Heart left ventricle (tissue), 16 donors: Measurements from ENCODE around the gene FXR1. TPM values are rescaled to one million over a fixed set of nuclear protein-coding genes. Genes with fewer than 3 reads are reported as not detected.
A peak's percentile ranks its signal among the peaks of the same experiment; 100 is the strongest.

ENCODE experiments used
- ATAC-seq, 4 donors: fragments of 200-7000 bp; cut with Tn5 transposase; one replicate each; pipeline ENCODE4 v1.9.1; 2020 to 2022; ENCODE audit warnings: moderate library complexity in 4 of 4, mild to moderate bottlenecking in 3 of 4, moderate number of reproducible peaks in 1 of 4
- DNase-seq, 5 donors: peaks; one replicate each; pipeline ENCODE4 v3.0.0-alpha.2; 2020
- H3K27ac ChIP-seq, 12 donors: fragments of 200-600 bp; sonication (generic) in 4 of 12; one replicate each; pipeline versions ENCODE4 v1.5.0 to v1.8.0; 2016 to 2022; ENCODE audit warnings: mild to moderate bottlenecking in 2 of 12
- H3K27me3 ChIP-seq, 9 donors: fragments of 200-600 bp; sonication (generic) in 2 of 9; one replicate each; pipeline versions ENCODE4 v1.5.1 to v1.8.0; 2016 to 2022; ENCODE audit warnings: mild to moderate bottlenecking in 3 of 9
- H3K36me3 ChIP-seq, 9 donors: fragments of 200-600 bp; sonication (generic) in 2 of 9; one replicate each; pipeline versions ENCODE4 v1.5.0 to v1.8.0; 2018 to 2022; ENCODE audit warnings: mild to moderate bottlenecking in 2 of 9
- H3K4me1 ChIP-seq, 12 donors: fragments of 200-600 bp; sonication (generic) in 4 of 12; one replicate each; pipeline versions ENCODE4 v1.5.0 to v1.8.0; 2016 to 2022; ENCODE audit warnings: mild to moderate bottlenecking in 3 of 12
- H3K4me3 ChIP-seq, 12 donors: fragments of 200-600 bp; sonication (generic) in 4 of 12; one replicate each; pipeline versions ENCODE4 v1.5.0 to v1.8.0; 2017 to 2022; ENCODE audit warnings: mild to moderate bottlenecking in 9 of 12, moderate library complexity in 4 of 12
- H3K9me3 ChIP-seq, 12 donors: fragments of 200-600 bp; sonication (generic) in 4 of 12; one replicate each; pipeline versions ENCODE4 v1.5.0 to v1.8.0; 2016 to 2022; ENCODE audit warnings: mild to moderate bottlenecking in 1 of 12
- POLR2A ChIP-seq, 2 donors: fragments of 450-650 bp; IDR thresholded peaks; one replicate each; pipeline ENCODE4 v1.6.1; 2017; ENCODE audit warnings: antibody characterized with exemption in 2 of 2, mild to moderate bottlenecking in 2 of 2, moderate library complexity in 2 of 2
- WGBS, 4 donors: extraction: QIAGEN DNeasy Blood & Tissue Kit in 2 of 4; methylation state at CpG; one replicate each; pipeline versions ENCODE4 v1.1.5 to v1.1.7; 2013 to 2018; 5-methylcytosine and 5-hydroxymethylcytosine counted together
- intact Hi-C, 10 donors: fragments of 100-400 bp; cut with DNase I; formaldehyde crosslinking; loops; one replicate each; pipeline versions ENCODE4 v1.11.1 to v1.14.2; 2022
- polyA plus RNA-seq, 2 donors: library from polyadenylated mRNA; stranded (reverse); fragments of 200-250 nt; gene quantifications; one replicate each; pipeline ENCODE4 v1.2.3, GENCODE V29; 2013
- total RNA-seq, 9 donors: library from RNA; depleted of rRNA in 2 of 9; stranded (reverse); fragments of >200 nt in 2 of 9; fragmentation: NEBNext Ultra II Directional in 3 of 9; extraction: Animal tissue kit (Norgen Biotek cat#: 25700) in 3 of 9; gene quantifications; one replicate each; pipeline versions ENCODE4 v1.1.0 to v1.2.4, GENCODE V29; 2016 to 2023
- TF ChIP-seq, protein P1 (sequence below), 12 donors: fragments of 200-600 bp; sonication (generic) in 4 of 12; IDR thresholded peaks; one replicate each; pipeline versions ENCODE4 v1.5.0 to v1.8.0; 2018 to 2022; ENCODE audit warnings: antibody characterized with exemption in 12 of 12, mild to moderate bottlenecking in 5 of 12
- donor health status: ischemic (EF 13 %, LVEDD 7.1; RV severe dilation, severe dysfunction).
- donor health status: healthy with polysubstance abuse.
- donor health status: DM: no; HTN: yes; CAD: no.
- donor health status: DM: no; HTN: no; CAD: no.
- donor health status: ischemic (EF 25% LVEDD 6.9; RV normal size, moderate dysfunction).
- donor health status: ischemic (EF 25% LVEDD 5.7; RV mildly dilated, moderate dysfunction).
- donor health status: healthy.
- donor health status: DM: yes; HTN: yes; CAD: no.
- donor health status: ischemic (EF 35%, LVEDD 5.7; RV mildly dilated, moderate dysfunction).
- donor health status: nonischemic (EF 11% LVEDD 7.7; RV severe dilation, severe dysfunction).
- donor health status: DM: yes; HTN: yes; CAD: no.
- donor health status: PGD.
- donor health status: ischemic (EF 29% LVEDD 5.4; RV normal size, mild dysfunction).
- donor health status: nonischemic (EF 23%, LVEDD 6.1; RV moderate dilation, normal function).

FXR1 gene
- total and polyA plus RNA-seq, 11 donors: 113 to 298 (median 212) TPM

DNA sequence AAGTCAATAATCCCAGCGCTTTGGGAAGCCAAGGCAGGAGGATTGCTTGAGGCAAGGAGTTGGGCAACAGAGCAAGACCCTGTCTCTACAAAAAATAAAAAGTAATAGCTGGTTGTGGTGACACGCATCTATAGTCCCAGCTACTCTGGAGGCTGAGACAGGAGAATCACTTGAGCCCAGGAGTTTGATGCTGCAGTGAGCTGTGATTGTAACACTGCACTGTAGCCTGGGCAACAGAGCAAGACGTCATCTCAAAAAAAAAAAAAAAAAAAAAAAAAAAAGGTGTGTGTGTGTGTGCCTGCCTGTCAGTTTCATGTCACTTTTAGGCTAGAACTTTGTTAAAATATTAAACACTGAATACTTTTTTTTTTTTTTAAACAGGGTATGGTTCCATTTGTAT is 48.6 kb downstream of the FXR1 start:
- H3K4me3 ChIP-seq: no peak overlapping the region
- DNase-seq (no peak), ATAC-seq (no peak)
- TF ChIP-seq POLR2A (IDR thresholded peaks at IDR 0.05): no peak
- TF ChIP-seq, protein P1, sequence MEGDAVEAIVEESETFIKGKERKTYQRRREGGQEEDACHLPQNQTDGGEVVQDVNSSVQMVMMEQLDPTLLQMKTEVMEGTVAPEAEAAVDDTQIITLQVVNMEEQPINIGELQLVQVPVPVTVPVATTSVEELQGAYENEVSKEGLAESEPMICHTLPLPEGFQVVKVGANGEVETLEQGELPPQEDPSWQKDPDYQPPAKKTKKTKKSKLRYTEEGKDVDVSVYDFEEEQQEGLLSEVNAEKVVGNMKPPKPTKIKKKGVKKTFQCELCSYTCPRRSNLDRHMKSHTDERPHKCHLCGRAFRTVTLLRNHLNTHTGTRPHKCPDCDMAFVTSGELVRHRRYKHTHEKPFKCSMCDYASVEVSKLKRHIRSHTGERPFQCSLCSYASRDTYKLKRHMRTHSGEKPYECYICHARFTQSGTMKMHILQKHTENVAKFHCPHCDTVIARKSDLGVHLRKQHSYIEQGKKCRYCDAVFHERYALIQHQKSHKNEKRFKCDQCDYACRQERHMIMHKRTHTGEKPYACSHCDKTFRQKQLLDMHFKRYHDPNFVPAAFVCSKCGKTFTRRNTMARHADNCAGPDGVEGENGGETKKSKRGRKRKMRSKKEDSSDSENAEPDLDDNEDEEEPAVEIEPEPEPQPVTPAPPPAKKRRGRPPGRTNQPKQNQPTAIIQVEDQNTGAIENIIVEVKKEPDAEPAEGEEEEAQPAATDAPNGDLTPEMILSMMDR (IDR thresholded peaks at IDR 0.05): no peak
- WGBS, 4 donors: 83 to 87% (median 85%) methylated on average over 3 of the region's 3 CpGs
- intact Hi-C loops: no loop called here
- H3K36me3 ChIP-seq: peaks cover 0 to 100% (median 98%) of the 10 kb centered on the region in 9 donors
- no peak overlapping the region for H3K27ac ChIP-seq
- H3K9me3 ChIP-seq: no peaks in the 10 kb centered on the region
- no peaks in the 10 kb centered on the region for H3K27me3 ChIP-seq
- no peaks in the 10 kb centered on the region for H3K4me1 ChIP-seq

DNA sequence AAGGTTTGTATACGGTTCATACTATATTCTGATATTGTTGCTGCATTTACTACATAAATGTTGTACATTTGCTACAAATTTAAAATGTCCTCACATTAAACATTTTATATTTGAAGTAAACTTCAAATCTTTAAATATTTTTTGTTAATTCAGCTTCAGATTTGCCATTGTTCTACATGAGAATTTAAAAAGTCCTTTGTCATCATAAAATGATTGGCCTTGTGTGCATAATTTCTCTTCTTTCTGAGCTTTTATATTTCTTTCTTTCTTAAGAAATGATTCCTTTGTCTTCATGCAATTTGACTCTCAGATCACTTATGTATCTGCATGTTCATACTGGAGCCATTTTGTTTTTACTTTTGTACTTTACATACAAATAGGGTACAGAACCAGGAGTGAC is 49.1 kb downstream of the FXR1 start:
- Histone ChIP-seq H3K36me3 (peaks cover 0 to 100% (median 98%) of the 10 kb centered on the region in 9 donors), H3K4me3 (no peak overlapping the region), H3K4me1 (no peaks in the 10 kb centered on the region), H3K27ac (no peak overlapping the region), H3K27me3 (no peaks in the 10 kb centered on the region), H3K9me3 (no peaks in the 10 kb centered on the region)
- TF ChIP-seq, protein P1 (IDR thresholded peaks at IDR 0.05): no peak
- TF ChIP-seq POLR2A (IDR thresholded peaks at IDR 0.05): no peak
- ATAC-seq (no peak), DNase-seq (no peak)
- WGBS, 4 donors: 84 to 97% (median 91%) methylated on average over 1 of the region's 1 CpG
- intact Hi-C loops: no loop called here

DNA sequence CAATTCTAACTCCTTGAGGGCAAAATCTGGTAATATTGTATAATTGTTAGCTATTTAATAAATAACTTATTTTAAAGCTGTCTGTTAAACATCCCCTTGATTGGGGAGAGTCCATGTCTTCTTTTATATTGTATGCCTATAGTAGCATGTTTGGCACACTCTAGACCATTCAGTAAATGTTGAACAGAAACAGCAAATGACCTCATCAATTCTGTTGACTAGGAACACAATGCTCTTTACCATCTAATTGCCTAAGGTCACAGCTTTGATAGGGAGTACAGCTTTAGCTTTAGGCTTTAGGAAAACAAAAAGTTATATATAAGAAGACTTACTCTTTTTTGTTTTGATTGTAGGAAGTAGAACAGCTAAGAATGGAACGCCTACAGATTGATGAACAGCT is 50.1 kb downstream of the FXR1 start:
- no peak overlapping the region for H3K4me3 ChIP-seq
- ATAC-seq: peak in 1 of 4 donors; percentile 38
- peak overlapping the region in 2 of 12 donors; percentile 3 to 33 for H3K27ac ChIP-seq
- H3K4me1 ChIP-seq: no peaks in the 10 kb centered on the region
- 88 to 97% (median 93%) methylated on average over 1 of the region's 1 CpG for WGBS, 4 donors
- TF ChIP-seq, protein P1 (IDR thresholded peaks at IDR 0.05): no peak
- TF ChIP-seq POLR2A (IDR thresholded peaks at IDR 0.05): no peak
- no peak for DNase-seq
- H3K27me3 ChIP-seq: no peaks in the 10 kb centered on the region
- no peaks in the 10 kb centered on the region for H3K9me3 ChIP-seq
- H3K36me3 ChIP-seq: peaks cover 0 to 100% (median 98%) of the 10 kb centered on the region in 9 donors
- intact Hi-C loops: no loop called here

DNA sequence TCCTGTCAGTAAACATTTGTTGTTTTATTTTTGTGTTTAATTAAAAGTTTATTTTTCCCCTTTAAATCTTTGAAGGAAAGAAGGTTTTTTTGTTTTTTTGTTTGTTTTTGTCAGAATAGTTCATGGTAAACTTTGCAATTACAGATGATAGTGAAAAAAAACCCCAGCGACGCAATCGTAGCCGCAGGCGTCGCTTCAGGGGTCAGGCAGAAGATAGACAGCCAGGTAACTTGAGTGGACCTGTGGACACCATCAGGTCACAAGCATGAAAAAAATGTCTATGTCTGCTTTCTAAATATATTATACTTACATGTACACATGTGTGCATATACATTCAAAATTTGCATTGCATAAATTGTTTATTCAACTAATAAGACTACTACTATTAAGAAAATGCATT is 58.5 kb downstream of the FXR1 start:
- WGBS, 4 donors: 95 to 97% (median 96%) methylated on average over 6 of the region's 6 CpGs
- no peaks in the 10 kb centered on the region for H3K27me3 ChIP-seq
- H3K4me1 ChIP-seq: no peaks in the 10 kb centered on the region
- H3K36me3 ChIP-seq: peaks cover 0 to 100% (median 88%) of the 10 kb centered on the region in 9 donors
- ATAC-seq (no peak), DNase-seq (no peak)
- TF ChIP-seq POLR2A (IDR thresholded peaks at IDR 0.05): no peak
- TF ChIP-seq, protein P1 (IDR thresholded peaks at IDR 0.05): no peak
- intact Hi-C loops: loop anchor here in 1 of 10 donors (10.0 kb wide), 1 partner anchor 56 kb away; the partner anchor contains the start of gene FXR1
- H3K27ac ChIP-seq: no peak overlapping the region
- H3K4me3 ChIP-seq: no peak overlapping the region
- H3K9me3 ChIP-seq: no peaks in the 10 kb centered on the region
